A673 (cell line): ENCODE measurements around the gene TNS1. TPM values are rescaled to one million over a fixed set of nuclear protein-coding genes. Genes with fewer than 3 reads are reported as not detected.

Source experiments
- BruUV-seq: library from RNA; stranded (reverse); fragments of 400-500 nt; replicated peaks from 2 replicates; lab custom pipeline; 2021; lab: Mats Ljungman, UMichigan
- CTCF ChIA-PET: fragments of 300-600 bp; sonication (Branson Sonifier 250); formaldehyde crosslinking; loops from one replicate; lab custom pipeline; 2022; ENCODE audit warnings: antibody characterized with exemption; lab: Charles Lee
- POLR2A ChIA-PET: fragments of 300-600 bp; sonication (Branson Sonifier 250); formaldehyde crosslinking; loops from one replicate; lab custom pipeline; 2022; ENCODE audit warnings: antibody characterized with exemption; ENCODE audit not compliant: low non-redundant PET; lab: Charles Lee
- DNase-seq: peaks from one replicate; pipeline ENCODE4 v3.0.0-alpha.2; 2015; ENCODE audit warnings: low spot score
- H3K27ac ChIP-seq: fragments of 200-600 bp; sonication (generic); 2 replicates; pipeline ENCODE4 v1.5.1; 2016; ENCODE audit warnings: mixed run types, low read depth, mild to moderate bottlenecking, mixed read lengths, antibody characterized with exemption, low read length; ENCODE audit not compliant: poor library complexity, severe bottlenecking
- H3K27me3 ChIP-seq: fragments of 200-600 bp; sonication (generic); replicated peaks from 2 replicates; pipeline ENCODE4 v1.6.1; 2017; ENCODE audit warnings: mixed run types, low read depth, mild to moderate bottlenecking, mixed read lengths, antibody characterized with exemption, low read length; ENCODE audit not compliant: insufficient read depth, poor library complexity
- H3K36me3 ChIP-seq: fragments of 200-600 bp; sonication (generic); 2 replicates; pipeline ENCODE4 v1.6.1; 2016; ENCODE audit warnings: mixed run types, mild to moderate bottlenecking, mixed read lengths, antibody characterized with exemption, low read length; ENCODE audit not compliant: insufficient read depth, poor library complexity, severe bottlenecking
- H3K4me1 ChIP-seq: fragments of 200-600 bp; sonication (generic); 2 replicates; pipeline ENCODE4 v1.6.1; 2017; ENCODE audit warnings: mixed run types, mild to moderate bottlenecking, mixed read lengths, antibody characterized with exemption, low read length; ENCODE audit not compliant: insufficient read depth, poor library complexity, severe bottlenecking
- H3K4me3 ChIP-seq: fragments of 200-600 bp; sonication (generic); 2 replicates; pipeline ENCODE4 v1.5.1; 2016; ENCODE audit warnings: low read depth, mixed run types, mild to moderate bottlenecking, mixed read lengths, low read length; ENCODE audit not compliant: poor library complexity, severe bottlenecking
- H3K9me3 ChIP-seq: fragments of 200-600 bp; sonication (generic); 2 replicates; pipeline ENCODE4 v1.6.1; 2016; ENCODE audit warnings: mixed run types, low read depth, mild to moderate bottlenecking, mixed read lengths, antibody characterized with exemption, low read length; ENCODE audit not compliant: poor library complexity, severe bottlenecking
- EZH2 ChIP-seq: fragments of 200-600 bp; sonication (generic); IDR thresholded peaks from 2 replicates; pipeline ENCODE4 v1.6.1; 2017; ENCODE audit warnings: borderline replicate concordance, low read depth, mild to moderate bottlenecking, mixed read lengths, antibody characterized with exemption, low read length; ENCODE audit not compliant: poor library complexity, severe bottlenecking
- intact Hi-C: fragments of 100-400 bp; cut with micrococcal nuclease; formaldehyde crosslinking; loops from one replicate; pipeline ENCODE4 v1.10.0; 2022; ENCODE audit not compliant: unreplicated experiment
- total RNA-seq: library from RNA; stranded (reverse); gene quantifications from 2 replicates; pipeline ENCODE4 v1.2.3, GENCODE V29; 2021
- TF ChIP-seq, protein P1 (sequence below): fragments of 300-800, 200-600 bp; sonication (generic); conservative IDR thresholded peaks from 2 replicates; pipeline ENCODE4 v1.5.1; 2017; ENCODE audit warnings: low read depth, mild to moderate bottlenecking, antibody characterized with exemption, low read length, moderate library complexity, mixed read lengths

The TNS1 gene
- total RNA-seq, 1 experiment from 2014 or later: 99.6 TPM

DNA sequence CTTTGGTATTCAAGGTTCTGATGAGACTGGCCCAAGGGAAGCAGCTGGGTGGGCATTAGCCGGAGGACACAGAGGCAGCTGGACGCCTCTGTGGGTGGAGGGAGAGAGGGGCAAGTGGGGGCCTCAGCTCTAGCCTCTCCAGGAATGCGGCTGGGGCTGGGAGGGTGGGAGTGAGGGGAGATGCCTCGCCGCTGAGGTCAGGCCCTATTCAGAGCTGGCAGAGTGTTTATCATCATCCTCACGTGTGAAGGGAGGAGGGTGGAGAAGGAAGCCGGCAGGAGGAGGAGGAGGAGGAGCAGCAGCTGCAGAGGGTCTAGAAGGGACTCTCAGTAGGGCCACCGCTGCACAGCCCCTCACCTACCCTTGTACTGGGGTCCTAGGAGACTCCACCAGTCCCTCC, 43.1 kb downstream of the TNS1 start:
- ChIA-PET POLR2A (no interaction called here), CTCF (no interaction called here)
- no peak for TF ChIP-seq EZH2
- TF ChIP-seq, protein P1, sequence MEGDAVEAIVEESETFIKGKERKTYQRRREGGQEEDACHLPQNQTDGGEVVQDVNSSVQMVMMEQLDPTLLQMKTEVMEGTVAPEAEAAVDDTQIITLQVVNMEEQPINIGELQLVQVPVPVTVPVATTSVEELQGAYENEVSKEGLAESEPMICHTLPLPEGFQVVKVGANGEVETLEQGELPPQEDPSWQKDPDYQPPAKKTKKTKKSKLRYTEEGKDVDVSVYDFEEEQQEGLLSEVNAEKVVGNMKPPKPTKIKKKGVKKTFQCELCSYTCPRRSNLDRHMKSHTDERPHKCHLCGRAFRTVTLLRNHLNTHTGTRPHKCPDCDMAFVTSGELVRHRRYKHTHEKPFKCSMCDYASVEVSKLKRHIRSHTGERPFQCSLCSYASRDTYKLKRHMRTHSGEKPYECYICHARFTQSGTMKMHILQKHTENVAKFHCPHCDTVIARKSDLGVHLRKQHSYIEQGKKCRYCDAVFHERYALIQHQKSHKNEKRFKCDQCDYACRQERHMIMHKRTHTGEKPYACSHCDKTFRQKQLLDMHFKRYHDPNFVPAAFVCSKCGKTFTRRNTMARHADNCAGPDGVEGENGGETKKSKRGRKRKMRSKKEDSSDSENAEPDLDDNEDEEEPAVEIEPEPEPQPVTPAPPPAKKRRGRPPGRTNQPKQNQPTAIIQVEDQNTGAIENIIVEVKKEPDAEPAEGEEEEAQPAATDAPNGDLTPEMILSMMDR: no peak
- no peak overlapping the region for H3K4me3 ChIP-seq
- no peaks in the 10 kb centered on the region for H3K27me3 ChIP-seq
- H3K36me3 ChIP-seq: no peaks in the 10 kb centered on the region
- H3K27ac ChIP-seq: no peak overlapping the region
- no peak for DNase-seq
- no TSS peak for BruUV-seq
- H3K4me1 ChIP-seq: peaks cover 6% of the 10 kb centered on the region
- intact Hi-C loops: no loop called here
- H3K9me3 ChIP-seq: no peaks in the 10 kb centered on the region

DNA sequence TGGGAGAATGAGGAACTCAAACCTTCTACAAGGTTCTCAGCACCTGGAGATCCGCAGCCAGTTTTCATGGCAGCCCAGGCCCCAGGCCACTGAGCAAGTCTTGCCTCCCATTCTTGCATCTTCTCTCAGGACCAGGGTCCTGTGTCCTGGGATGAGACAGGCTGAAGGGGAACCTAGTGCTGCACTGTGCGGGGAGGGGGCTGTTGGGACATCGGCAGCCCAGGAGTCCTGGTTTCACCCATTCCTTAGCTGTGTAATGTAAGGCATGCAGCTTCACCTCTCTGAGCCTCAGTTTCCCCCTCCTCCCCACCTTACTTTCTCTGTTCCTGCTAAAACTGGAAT, 43.9 kb downstream of the TNS1 start:
- no peak for DNase-seq
- Histone ChIP-seq H3K27ac (no peak overlapping the region), H3K36me3 (no peaks in the 10 kb centered on the region), H3K27me3 (no peaks in the 10 kb centered on the region), H3K4me1 (no peaks in the 10 kb centered on the region), H3K9me3 (no peaks in the 10 kb centered on the region), H3K4me3 (no peak overlapping the region)
- intact Hi-C loops: no loop called here
- BruUV-seq: no TSS peak
- CTCF ChIA-PET: no interaction called here
- POLR2A ChIA-PET: no interaction called here
- TF ChIP-seq EZH2: no peak
- TF ChIP-seq, protein P1: no peak

DNA sequence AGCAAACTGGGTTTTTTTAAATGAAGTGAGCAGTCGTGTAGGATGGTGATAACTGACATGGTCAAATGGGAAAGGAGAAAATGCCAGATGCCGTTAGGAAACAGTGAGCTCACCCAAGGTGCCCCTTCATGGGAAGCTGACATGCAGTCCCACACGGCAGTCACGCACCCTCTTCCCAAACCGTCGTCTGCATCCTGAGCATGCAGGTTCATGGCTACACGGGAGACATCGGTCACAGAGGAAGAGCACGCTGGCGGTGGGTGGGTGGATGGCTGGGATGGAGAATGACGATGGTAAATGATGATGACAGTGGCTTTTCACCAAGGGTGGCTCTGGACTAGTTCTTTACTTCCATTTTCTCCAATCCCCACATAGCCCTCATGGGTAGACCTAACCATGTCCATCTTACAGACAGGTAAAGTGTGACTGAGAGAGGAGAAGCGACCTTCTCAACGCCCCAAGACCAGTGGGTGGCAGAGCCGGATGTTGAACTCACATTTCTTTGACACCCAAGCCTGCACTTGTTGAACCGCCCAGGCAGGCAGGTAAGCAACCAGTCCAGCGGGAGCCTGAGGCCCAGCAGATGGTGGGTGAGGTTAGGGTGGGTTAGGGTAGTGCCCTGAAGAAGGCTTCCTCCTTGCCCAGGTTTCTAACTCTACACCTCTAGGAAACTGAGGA, 44.5 kb downstream of the TNS1 start:
- Histone ChIP-seq H3K36me3 (no peaks in the 10 kb centered on the region), H3K27ac (no peak overlapping the region), H3K4me1 (no peaks in the 10 kb centered on the region), H3K4me3 (no peak overlapping the region), H3K27me3 (no peaks in the 10 kb centered on the region), H3K9me3 (no peaks in the 10 kb centered on the region)
- ChIA-PET POLR2A (no interaction called here), CTCF (no interaction called here)
- DNase-seq: no peak
- no TSS peak for BruUV-seq
- TF ChIP-seq EZH2: no peak
- TF ChIP-seq, protein P1: no peak
- intact Hi-C loops: no loop called here
